ENCODE data around the gene SHPK. TPM values are rescaled to one million over a fixed set of nuclear protein-coding genes. Genes with fewer than 3 reads are reported as not detected.

SHPK gene
- total RNA-seq, 1 donor = 8.3 TPM

DNA sequence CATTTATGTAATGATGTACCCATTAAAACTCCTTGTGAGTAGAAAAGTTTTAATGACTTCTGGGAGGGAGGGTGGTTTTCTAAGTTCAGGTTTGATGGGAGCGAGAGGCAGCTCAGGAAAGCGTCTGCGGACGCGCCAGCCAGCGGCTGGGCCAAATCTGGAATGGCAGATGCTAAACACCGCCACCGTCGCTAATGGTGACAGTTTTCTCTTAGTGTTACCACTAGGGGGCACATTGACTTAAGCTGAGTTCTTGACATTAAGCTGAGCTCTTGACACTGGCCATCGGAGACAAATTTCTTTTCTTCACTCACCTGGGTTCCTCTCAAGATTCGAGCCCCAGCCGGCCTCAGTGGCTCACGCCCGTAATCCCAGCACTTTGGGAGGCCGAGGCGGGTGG lies 33.6 kb downstream of the SHPK start:
- DNase-seq (ENCODE audit: insufficient read length, low spot score, missing footprints) = peak; percentile 86
- Histone ChIP-seq H3K4me2 (ENCODE audit: insufficient read depth, low read length) (no peak overlapping the region), H3K36me3 (ENCODE audit: insufficient read depth, low read length) (peaks cover 3% of the 10 kb centered on the region), H3K27me3 (ENCODE audit: insufficient read depth, low read length) (no peaks in the 10 kb centered on the region), H4K20me1 (ENCODE audit: insufficient read depth, low read length) (peaks cover 3% of the 10 kb centered on the region), H3K9me3 (ENCODE audit: low read depth, low read length) (no peaks in the 10 kb centered on the region), H3K4me3 (ENCODE audit: insufficient read depth, low read length) (no peak overlapping the region), H3K4me1 (ENCODE audit: insufficient read depth, low read length) (peaks cover 4% of the 10 kb centered on the region), H3K27ac (ENCODE audit: low read depth, low read length) (no peak overlapping the region), H2AFZ (ENCODE audit: low read length) (no peak overlapping the region), H3K79me2 (ENCODE audit: insufficient read depth, low read length) (no peaks in the 10 kb centered on the region)
- TF ChIP-seq, protein P1, sequence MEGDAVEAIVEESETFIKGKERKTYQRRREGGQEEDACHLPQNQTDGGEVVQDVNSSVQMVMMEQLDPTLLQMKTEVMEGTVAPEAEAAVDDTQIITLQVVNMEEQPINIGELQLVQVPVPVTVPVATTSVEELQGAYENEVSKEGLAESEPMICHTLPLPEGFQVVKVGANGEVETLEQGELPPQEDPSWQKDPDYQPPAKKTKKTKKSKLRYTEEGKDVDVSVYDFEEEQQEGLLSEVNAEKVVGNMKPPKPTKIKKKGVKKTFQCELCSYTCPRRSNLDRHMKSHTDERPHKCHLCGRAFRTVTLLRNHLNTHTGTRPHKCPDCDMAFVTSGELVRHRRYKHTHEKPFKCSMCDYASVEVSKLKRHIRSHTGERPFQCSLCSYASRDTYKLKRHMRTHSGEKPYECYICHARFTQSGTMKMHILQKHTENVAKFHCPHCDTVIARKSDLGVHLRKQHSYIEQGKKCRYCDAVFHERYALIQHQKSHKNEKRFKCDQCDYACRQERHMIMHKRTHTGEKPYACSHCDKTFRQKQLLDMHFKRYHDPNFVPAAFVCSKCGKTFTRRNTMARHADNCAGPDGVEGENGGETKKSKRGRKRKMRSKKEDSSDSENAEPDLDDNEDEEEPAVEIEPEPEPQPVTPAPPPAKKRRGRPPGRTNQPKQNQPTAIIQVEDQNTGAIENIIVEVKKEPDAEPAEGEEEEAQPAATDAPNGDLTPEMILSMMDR (IDR thresholded peaks at IDR 0.05; ENCODE audit: extremely low read depth, low read depth, low read length) = peak; percentile 40

DNA sequence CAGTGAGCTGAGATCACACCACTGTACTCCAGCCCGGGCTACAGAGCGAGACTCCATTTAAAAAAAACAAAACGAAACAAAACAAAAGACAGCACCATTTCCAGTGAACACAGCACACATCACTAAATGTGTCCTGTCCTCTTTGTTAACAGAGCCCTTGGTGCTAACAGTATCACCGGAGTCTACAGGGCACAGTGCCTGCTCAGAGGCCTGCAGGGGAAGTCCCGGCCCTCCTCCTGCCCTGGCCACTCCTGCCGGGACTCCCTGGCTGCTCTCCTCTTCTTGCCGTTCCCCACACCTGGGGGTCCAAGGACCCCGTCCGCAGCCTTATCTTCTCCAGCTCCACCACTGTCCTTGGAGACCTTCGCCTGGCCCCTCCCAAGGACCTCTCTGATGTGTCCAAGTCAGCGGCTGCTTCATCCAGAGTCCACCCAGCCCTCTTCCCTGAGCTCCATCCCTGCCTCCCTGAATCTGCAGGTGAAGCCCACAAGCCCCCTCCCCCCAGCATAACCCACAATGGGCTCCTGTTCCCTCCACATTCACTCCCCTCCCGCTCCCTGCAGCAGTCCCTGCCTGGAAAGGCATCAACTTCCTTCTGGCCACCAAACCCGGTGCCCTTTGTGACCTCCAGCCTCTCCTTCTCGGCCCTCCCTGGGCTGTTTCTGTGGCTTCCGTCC lies 35.4 kb downstream of the SHPK start:
- H4K20me1 ChIP-seq (ENCODE audit: insufficient read depth, low read length) = peaks cover 3% of the 10 kb centered on the region
- no peak overlapping the region for H3K4me2 ChIP-seq (ENCODE audit: insufficient read depth, low read length)
- no peaks in the 10 kb centered on the region for H3K36me3 ChIP-seq (ENCODE audit: insufficient read depth, low read length)
- no peak overlapping the region for H3K27ac ChIP-seq (ENCODE audit: low read depth, low read length)
- no peak overlapping the region for H2AFZ ChIP-seq (ENCODE audit: low read length)
- TF ChIP-seq, protein P1 (IDR thresholded peaks at IDR 0.05; ENCODE audit: extremely low read depth, low read depth, low read length) = no peak
- H3K79me2 ChIP-seq (ENCODE audit: insufficient read depth, low read length) = no peaks in the 10 kb centered on the region
- H3K9me3 ChIP-seq (ENCODE audit: low read depth, low read length) = no peaks in the 10 kb centered on the region
- peaks cover 4% of the 10 kb centered on the region for H3K4me1 ChIP-seq (ENCODE audit: insufficient read depth, low read length)
- H3K4me3 ChIP-seq (ENCODE audit: insufficient read depth, low read length) = no peak overlapping the region
- peak; percentile 42 for DNase-seq (ENCODE audit: insufficient read length, low spot score, missing footprints)
- no peaks in the 10 kb centered on the region for H3K27me3 ChIP-seq (ENCODE audit: insufficient read depth, low read length)

DNA sequence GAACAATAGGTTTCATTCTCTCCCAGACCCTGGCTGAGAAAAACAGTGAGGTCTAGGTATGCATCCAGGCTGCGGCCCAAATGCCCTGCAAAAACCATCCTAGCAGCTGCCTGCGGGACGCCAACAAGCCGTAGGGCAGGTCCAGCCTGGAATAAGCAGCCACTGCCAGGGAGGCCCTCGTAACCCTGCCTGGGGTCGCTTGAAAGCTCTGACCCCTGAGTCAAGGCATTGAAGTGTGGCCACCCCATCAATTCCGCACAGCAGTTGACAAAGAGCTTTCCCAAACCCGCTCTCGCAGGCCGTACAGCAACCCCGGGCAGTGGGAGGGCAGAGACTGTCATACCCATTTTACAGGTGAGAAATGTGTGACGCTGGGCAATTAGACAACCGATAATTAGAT lies 38.0 kb downstream of the SHPK start:
- DNase-seq (ENCODE audit: insufficient read length, low spot score, missing footprints) = no peak
- no peak overlapping the region for H2AFZ ChIP-seq (ENCODE audit: low read length)
- no peak overlapping the region for H3K4me2 ChIP-seq (ENCODE audit: insufficient read depth, low read length)
- H3K9me3 ChIP-seq (ENCODE audit: low read depth, low read length) = no peaks in the 10 kb centered on the region
- no peaks in the 10 kb centered on the region for H3K27me3 ChIP-seq (ENCODE audit: insufficient read depth, low read length)
- H3K27ac ChIP-seq (ENCODE audit: low read depth, low read length) = no peak overlapping the region
- no peaks in the 10 kb centered on the region for H3K4me1 ChIP-seq (ENCODE audit: insufficient read depth, low read length)
- peaks cover 1% of the 10 kb centered on the region for H4K20me1 ChIP-seq (ENCODE audit: insufficient read depth, low read length)
- H3K79me2 ChIP-seq (ENCODE audit: insufficient read depth, low read length) = no peaks in the 10 kb centered on the region
- H3K36me3 ChIP-seq (ENCODE audit: insufficient read depth, low read length) = no peaks in the 10 kb centered on the region
- H3K4me3 ChIP-seq (ENCODE audit: insufficient read depth, low read length) = no peak overlapping the region
- TF ChIP-seq, protein P1 (IDR thresholded peaks at IDR 0.05; ENCODE audit: extremely low read depth, low read depth, low read length) = no peak

DNA sequence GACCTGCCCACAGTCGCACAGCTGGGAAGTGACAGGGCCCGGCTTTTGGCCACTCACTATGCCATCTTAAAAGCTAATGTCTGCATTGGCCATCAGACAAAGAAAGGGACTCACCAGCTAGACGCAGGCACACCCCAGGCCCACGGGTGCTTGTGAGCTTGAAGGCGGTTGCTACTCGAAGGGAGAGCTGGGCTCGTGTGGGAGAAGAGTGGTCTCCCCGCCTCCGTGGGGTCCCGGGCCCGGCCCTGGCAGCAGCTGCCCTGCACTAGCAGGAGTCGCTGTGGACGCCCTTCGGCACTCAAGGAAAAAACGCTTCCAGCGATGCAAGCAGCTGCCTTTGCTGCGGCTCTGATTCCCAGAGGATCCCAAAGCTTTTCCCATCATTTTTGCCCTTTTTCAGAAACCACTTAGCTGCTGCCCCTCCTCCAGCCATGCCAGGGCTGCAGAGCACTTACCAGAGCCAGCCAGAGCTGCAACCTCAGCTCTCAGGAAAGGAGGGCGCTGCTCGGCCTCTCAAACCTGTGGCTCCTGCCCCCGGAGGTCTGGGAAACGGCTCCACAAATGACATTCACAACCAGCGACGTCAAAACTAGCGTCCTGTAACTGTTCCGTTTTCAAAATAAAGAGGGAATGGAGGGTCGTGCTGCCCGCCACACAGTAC lies 39.1 kb downstream of the SHPK start:
- H4K20me1 ChIP-seq (ENCODE audit: insufficient read depth, low read length) = no peaks in the 10 kb centered on the region
- no peak for DNase-seq (ENCODE audit: insufficient read length, low spot score, missing footprints)

More for the DNA sequence above, 39.1 kb downstream of the SHPK start:
- Histone ChIP-seq H3K4me1 (ENCODE audit: insufficient read depth, low read length) (no peaks in the 10 kb centered on the region), H3K79me2 (ENCODE audit: insufficient read depth, low read length) (no peaks in the 10 kb centered on the region), H3K36me3 (ENCODE audit: insufficient read depth, low read length) (no peaks in the 10 kb centered on the region), H3K27ac (ENCODE audit: low read depth, low read length) (no peak overlapping the region), H3K9me3 (ENCODE audit: low read depth, low read length) (no peaks in the 10 kb centered on the region), H3K4me2 (ENCODE audit: insufficient read depth, low read length) (no peak overlapping the region), H3K4me3 (ENCODE audit: insufficient read depth, low read length) (no peak overlapping the region), H2AFZ (ENCODE audit: low read length) (no peak overlapping the region), H3K27me3 (ENCODE audit: insufficient read depth, low read length) (no peaks in the 10 kb centered on the region)
- TF ChIP-seq, protein P1 (IDR thresholded peaks at IDR 0.05; ENCODE audit: extremely low read depth, low read depth, low read length) = no peak
